Gastroesophageal sphincter (tissue), 3 donors: Measurements from ENCODE around the gene TSPAN9.

Source experiments
- EP300 ChIP-seq: sonication (generic); formaldehyde crosslinking; IDR thresholded peaks from one replicate; pipeline ENCODE4 v1.6.1; 2017; ENCODE audit warnings: antibody characterized with exemption, mild to moderate bottlenecking
- POLR2A ChIP-seq, 2 donors: fragments of 450-650 bp; IDR thresholded peaks; one replicate each; pipeline ENCODE4 v1.6.1; 2017; ENCODE audit warnings: antibody characterized with exemption in 2 of 2, mild to moderate bottlenecking in 2 of 2, moderate library complexity in 1 of 2
- POLR2AphosphoS5 ChIP-seq: sonication (generic); formaldehyde crosslinking; IDR thresholded peaks from one replicate; pipeline ENCODE4 v1.6.1; 2017; ENCODE audit warnings: antibody characterized with exemption
- TF ChIP-seq, protein P1 (sequence below), 4 experiments: fragments of 200-600 bp in 2 of 4; fragments of 450-650 bp in 2 of 4; sonication (generic) in 1 of 4; IDR thresholded peaks; one replicate each; pipeline ENCODE4 v1.5.1; 2017 to 2019; ENCODE audit warnings: antibody characterized with exemption in 4 of 4, mild to moderate bottlenecking in 2 of 4, moderate library complexity in 2 of 4

DNA sequence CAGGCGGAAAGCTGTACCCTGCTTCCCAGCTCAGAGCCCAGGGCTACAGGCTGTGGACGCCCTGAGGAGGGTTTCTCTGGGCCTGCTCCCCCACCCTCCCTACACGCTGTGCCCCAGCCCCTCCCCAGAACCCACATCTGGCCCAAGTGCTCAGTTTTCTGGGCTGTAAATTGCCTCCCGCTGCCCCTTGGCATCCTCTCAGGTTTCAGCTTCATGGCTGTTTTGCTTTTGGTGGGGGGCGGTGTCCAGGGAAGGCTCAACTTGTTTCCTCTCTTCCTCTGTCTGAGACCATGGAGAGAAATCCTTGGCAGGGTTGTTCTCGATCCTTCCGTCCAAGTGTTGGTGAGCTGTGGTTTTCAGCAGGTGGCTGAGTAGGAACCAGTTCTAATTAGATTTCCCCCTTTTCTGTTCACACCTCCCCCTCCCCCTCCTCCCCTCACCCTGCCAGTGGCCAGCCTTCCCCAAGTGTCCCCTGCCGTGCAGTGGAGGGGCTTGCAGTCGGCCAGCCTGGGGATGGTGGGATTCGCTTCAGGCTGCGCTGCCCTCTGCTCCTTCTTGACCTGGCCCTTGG, 61.8 kb downstream of the TSPAN9 start:
- TF ChIP-seq, protein P1, sequence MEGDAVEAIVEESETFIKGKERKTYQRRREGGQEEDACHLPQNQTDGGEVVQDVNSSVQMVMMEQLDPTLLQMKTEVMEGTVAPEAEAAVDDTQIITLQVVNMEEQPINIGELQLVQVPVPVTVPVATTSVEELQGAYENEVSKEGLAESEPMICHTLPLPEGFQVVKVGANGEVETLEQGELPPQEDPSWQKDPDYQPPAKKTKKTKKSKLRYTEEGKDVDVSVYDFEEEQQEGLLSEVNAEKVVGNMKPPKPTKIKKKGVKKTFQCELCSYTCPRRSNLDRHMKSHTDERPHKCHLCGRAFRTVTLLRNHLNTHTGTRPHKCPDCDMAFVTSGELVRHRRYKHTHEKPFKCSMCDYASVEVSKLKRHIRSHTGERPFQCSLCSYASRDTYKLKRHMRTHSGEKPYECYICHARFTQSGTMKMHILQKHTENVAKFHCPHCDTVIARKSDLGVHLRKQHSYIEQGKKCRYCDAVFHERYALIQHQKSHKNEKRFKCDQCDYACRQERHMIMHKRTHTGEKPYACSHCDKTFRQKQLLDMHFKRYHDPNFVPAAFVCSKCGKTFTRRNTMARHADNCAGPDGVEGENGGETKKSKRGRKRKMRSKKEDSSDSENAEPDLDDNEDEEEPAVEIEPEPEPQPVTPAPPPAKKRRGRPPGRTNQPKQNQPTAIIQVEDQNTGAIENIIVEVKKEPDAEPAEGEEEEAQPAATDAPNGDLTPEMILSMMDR (IDR thresholded peaks at IDR 0.05), result no peak
- TF ChIP-seq EP300 (no peak), POLR2A (IDR thresholded peaks at IDR 0.05) (no peak), POLR2AphosphoS5 (no peak)
